DND-41 (cell line): Measurements from ENCODE around the gene AUTS2.

Experiments
- EZH2 ChIP-seq: IDR thresholded peaks from 3 replicates; pipeline ENCODE4 v1.6.1; 2012; ENCODE audit warnings: borderline replicate concordance, low read depth, mild to moderate bottlenecking, moderate library complexity, low read length, inconsistent platforms; ENCODE audit not compliant: severe bottlenecking
- TF ChIP-seq, protein P1 (sequence below): IDR thresholded peaks from 2 replicates; pipeline ENCODE4 v1.5.1; 2012; ENCODE audit warnings: borderline replicate concordance, low read length, moderate library complexity, mild to moderate bottlenecking; ENCODE audit not compliant: poor library complexity, severe bottlenecking; ENCODE audit errors: extremely low read depth

DNA sequence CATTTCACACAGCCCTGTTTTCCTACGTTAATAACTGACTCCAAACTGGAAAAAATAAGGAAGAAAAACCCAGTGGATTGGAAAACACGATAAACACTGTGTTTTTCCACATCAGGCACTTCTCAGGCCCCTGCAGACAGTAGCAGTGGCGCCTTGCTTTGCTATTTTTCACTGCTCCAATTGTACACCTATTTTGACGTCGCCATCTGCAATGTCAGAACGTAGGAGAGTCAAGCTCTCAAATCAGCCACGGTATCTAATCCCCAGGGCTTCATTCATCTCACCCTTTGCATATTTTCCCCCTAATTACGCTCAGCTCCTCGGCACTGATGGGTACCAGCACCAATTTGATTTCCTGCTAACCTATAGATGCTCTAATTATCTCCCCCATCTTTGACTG is 1195.5 kb downstream of the AUTS2 start:
- TF ChIP-seq, protein P1, sequence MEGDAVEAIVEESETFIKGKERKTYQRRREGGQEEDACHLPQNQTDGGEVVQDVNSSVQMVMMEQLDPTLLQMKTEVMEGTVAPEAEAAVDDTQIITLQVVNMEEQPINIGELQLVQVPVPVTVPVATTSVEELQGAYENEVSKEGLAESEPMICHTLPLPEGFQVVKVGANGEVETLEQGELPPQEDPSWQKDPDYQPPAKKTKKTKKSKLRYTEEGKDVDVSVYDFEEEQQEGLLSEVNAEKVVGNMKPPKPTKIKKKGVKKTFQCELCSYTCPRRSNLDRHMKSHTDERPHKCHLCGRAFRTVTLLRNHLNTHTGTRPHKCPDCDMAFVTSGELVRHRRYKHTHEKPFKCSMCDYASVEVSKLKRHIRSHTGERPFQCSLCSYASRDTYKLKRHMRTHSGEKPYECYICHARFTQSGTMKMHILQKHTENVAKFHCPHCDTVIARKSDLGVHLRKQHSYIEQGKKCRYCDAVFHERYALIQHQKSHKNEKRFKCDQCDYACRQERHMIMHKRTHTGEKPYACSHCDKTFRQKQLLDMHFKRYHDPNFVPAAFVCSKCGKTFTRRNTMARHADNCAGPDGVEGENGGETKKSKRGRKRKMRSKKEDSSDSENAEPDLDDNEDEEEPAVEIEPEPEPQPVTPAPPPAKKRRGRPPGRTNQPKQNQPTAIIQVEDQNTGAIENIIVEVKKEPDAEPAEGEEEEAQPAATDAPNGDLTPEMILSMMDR, result no peak
- no peak for TF ChIP-seq EZH2
